ENCODE data around the gene CDCP2.

Gene CDCP2

DNA sequence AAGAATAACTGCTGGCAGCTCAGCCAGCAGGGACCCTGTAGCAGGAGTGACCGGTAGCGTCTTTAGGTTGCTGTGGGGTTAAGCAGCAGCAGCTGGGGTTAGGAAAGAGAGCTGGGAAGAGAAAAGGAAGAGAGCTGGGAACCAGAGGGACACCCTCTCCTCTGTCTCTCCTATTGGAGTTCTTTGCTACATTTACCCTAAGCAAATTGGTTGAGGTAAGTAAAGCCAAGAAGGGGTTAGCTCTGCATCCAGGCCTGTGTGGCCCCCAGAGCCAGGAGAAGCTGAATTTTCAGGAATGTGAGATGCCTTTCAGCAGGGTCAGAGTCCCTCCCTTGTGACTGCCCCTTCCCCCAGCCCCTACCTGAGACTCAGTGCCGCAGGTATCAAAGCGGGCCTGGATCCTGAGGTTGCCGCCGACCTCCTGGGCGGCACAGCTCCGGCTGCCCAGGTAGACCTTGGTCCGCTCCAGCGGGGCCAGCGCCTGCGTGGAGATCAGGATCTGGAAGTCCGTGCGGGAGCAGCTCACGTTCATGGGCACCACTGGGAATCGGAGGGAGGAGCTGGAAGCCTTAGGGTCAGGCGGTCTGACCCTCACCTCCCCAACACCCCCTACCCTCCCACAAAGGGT is 16.4 kb downstream of the CDCP2 start:
- DNase-seq = no peak

DNA sequence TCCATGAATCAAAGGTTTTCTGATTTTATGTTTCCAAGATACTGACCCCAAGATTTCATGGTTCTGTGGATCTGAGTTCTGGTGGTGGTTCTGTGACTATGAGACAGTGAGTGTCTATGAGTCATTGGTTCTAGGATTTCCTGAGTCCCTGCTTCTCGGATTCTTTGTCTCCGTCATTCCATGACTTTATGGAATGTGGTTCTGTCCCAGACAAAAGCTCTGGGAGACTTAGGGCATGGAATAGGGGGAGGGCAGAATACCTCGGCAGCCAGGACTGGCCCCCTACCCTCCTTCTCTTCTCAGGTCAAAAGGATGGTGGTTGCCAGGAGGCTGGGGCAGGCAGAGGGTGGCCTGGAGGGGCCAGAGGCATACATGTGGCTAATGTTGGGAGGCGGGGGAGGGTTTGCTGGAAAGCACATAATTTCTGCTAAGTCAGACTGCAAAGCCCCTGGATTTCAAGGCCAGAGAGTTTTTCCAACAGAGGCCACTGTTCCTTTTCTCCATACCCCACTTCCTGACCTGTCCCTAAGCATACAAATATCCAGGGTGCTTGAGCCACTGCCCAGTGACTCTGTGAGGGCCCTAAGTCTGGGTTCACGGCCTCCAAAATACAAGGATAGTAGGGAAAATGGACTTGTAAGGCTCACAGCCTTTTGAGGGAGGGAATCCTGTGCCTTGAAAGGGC is 17.2 kb downstream of the CDCP2 start:
- DNase-seq = no peak

DNA sequence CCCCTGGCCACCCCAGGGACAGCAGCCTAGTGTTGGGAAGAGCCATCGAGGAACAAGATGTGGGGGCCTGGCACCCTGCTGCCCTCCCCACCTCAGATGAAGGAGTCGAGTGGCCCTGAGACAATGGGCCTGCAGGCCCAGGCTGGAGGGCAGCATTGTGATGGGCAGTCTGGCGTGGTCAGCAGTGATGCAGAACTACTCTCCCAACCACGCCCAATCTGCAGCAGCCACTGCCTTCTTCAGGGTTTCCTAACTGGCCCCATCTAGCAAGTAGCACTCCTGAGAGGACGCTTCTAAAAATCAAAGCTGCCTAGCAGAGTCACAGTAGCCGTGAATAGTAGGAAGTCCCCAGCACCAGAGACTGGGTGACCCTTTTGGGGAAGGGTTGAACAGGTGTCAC is 18.5 kb downstream of the CDCP2 start:
- DNase-seq = no peak

DNA sequence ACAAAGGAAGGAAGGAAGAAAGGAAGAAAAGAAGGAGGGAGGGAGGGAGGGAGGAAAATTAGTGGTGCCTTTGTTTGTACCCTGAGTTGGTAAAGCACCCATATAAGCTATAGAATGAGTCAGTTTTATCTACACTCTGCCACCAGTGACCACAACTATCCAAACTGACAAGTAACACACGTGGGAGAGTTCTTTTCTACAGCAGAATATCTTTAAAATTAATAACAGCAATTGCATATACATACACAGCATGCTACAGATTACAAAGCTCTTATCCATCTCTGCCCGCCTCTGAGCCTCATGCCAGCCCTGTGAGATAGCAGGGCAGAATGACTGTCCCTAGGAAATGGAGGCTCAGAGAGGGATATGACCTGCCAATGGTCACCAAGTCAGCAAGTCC is 20.3 kb downstream of the CDCP2 start:
- DNase-seq = no peak

DNA sequence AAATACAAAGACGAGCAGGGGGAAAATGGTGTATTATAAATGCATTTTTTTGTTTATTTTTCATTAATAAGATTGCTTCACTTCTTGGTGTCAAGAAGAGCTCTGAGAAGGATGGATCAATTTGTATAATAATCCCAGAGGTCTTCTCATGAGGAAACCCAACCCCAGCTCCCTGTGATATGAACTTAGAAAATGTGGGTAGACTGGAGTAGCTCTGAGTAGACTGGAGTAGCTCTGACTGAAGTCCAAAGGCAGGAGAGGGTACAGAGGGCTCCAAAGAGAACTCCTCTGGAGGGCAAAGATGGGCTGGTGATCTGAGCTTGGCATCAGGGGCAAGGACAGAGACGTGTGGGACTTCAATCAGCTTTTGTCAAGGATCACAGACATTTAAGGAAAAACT is 21.4 kb downstream of the CDCP2 start:
- no peak for DNase-seq

DNA sequence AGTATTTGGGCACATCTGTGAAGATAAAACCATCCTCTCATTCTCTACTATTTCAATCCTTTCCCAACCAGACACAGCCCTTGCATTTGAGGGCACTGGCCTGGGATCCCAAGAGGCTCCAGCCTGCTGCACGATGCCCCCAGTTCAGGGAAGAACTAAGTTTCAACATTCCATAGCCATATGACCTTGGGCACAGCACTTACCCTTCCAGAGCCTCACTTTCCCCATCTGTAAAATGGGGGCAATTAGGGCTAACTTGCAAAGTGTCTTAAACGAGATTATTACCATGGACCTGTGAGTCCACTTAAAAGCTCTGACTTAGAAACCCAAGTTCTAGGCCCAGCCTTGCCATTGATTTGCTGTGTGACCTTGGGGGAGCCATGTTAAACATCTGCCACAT is 22.9 kb downstream of the CDCP2 start:
- no peak for DNase-seq

DNA sequence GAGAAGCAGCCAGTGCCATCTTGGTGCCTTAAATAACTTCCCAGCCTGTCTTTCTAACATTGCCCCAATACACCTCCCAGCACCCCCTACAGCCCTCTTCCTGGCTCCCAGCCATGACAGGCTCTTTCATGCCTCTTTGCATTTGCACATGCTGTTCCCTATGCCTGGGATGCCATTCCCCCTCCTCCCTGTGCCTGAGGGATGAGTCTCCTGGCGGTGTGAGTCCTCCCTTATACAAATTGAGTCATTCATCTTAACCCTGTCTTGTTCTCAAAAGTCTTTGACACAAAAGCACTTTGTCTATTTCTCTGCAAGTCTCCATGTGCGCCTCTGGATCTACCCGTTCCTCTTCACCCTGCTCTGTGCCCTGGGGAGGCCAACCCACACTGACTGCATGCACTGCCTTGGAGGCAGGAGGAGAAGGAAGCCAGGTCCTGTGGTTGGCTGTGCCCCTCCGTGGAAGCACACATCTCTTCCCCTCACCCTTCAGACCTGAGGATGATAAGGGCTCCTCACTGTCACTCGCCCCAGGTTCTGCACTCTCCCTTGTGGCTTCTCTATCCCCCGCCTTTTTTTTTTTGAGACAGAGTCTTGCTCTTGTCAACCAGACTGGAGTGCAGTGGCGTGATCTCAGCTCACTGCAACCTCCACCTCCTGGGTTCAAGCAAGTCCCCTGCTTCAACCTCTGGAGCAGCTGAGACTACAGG is 25.1 kb downstream of the CDCP2 start:
- DNase-seq = no peak

DNA sequence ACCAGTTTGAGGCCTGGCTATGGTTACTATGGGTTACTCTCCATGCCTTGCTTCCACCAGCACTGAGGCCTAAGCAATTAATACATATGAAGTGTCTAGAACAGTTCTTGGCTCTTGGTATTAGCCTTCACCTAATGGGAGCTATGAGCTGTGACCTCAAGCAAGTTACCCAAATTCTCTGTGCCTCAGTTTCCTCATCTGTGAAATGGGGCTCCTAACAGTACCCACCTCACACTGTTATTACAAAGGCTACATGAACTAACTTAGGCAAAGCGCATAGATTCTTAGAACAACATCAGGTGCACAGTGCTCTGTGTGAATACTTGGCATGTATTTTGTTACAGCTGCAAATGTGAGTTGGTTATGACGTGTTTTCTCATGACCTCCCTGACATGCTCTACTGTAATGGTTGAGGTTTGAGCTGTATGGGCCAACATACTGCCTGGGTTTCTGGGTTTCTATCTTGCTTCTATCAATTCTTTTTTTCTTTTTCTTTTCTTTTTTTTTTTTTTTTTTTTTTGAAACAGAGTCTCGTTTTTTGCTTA is 26.5 kb downstream of the CDCP2 start:
- DNase-seq = no peak

DNA sequence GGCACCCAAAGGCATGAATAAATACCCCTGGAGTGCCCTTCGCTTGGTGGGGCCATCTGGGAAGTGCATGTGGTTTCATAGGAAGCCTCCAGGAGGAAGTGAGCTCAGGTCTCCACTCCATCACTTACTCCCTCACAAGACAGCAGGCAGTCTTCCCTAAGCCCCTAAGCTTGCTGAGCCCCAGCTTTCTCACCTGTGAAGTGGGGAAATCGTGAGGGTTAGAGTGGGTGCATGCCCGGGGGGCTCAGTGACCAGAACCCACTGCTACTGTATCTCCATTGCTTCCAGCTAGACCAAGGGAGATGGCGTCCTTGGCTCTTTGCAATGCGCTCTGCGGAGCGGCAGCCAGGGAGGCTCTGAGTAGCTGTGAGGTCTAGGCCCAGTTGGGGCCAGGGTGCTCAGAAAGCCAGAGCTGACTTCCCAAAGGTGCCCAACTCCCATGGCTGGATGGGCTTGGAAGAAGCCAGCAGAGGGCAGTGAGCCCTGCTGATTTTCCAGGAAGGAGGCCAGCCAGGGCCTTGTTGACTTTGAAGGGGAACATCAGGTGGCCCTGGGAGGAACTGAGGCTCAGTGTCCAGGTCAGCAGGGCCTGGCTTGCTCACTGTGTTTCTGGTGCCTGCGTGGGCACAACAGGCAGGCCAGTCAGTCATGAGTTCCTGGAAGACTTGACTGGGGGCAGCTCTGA is 27.3 kb downstream of the CDCP2 start:
- DNase-seq = no peak

DNA sequence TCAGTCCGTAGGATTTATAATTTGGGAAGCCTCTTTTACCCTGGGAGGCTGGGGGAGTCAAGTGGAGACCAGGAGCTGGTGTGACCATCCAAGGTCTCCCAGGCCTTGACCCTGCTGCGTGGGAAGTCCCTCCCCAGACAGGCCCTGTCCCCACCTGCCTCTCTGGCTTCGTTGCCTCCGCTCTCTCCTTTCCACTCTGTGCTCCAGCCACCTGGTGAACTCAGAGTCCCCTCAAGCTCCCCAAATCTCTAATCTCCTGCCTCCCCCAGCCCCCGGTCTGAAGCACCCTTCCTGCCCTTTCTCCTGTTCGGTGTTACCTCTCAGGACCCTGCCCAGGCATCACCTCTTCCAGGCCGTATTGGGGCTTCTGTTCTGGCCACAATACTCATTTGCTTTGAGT is 27.9 kb downstream of the CDCP2 start:
- no peak for DNase-seq

DNA sequence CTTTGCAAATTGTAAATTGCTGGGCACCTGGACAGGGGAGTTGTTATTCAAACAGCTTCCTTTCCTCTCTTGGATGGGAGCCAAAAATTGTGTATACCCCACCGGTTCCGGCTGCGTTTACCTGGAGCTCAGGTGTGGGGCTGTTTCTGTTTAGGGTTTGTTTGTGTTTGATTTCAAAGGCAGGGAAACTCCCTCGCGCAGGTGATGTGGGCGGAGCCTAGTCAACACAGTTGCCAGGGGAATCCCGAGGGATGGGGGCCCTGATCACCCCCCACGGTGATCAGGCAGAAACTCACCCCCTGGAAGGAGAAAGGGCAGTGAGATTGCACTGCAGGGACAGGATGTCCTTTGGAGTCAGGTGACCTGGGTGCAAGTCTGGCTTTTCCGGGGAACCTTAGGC is 28.3 kb downstream of the CDCP2 start:
- DNase-seq = no peak

DNA sequence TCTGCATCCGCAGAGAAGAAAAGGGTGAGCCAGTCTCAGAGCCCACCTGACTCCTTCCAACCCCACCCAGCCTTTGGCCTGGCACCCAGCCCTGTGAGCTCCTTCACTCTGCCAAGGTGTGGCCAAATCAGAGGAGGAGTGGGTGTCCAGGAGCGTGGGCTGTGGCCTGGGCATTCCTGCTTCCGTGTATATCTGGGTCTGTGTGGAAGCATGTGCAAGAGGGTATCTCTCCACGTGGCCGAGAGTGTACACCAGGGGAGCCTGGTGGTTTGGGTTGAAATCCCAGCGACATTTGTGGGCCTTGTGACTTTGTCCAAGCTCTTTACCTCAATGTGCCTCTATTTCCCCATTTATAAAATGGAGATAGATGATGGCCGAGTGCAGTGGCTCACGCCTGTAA is 29.8 kb downstream of the CDCP2 start:
- DNase-seq = no peak

DNA sequence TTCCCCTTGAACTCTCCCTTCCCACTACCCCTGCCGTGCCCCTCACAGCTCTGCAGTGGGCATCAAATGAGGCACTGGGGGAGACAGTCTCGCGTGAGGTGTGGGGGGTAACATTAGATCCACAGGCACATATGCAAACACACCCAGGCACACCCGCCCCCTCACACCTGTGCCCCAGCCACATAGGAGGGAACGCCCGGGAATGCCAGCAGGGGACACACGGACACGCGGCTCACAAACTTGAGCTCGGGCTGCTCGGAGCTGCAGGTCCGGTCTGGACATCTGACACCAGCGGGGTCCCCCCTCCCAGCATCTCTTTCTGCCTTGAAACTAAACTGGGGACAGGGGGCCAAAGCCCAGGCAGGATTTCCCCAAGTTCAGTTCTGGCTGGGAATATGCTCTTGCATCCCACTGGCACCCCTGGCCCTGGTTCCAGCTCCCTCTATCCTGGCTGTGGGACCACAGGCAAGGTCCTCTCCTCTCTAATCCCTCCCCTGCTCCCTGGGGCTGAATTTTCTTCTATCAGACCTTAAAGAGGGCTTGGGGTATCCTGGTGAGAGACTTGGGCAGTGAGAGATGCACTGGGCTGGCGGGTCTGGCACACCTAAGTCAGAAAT is 30.6 kb downstream of the CDCP2 start:
- DNase-seq = no peak

DNA sequence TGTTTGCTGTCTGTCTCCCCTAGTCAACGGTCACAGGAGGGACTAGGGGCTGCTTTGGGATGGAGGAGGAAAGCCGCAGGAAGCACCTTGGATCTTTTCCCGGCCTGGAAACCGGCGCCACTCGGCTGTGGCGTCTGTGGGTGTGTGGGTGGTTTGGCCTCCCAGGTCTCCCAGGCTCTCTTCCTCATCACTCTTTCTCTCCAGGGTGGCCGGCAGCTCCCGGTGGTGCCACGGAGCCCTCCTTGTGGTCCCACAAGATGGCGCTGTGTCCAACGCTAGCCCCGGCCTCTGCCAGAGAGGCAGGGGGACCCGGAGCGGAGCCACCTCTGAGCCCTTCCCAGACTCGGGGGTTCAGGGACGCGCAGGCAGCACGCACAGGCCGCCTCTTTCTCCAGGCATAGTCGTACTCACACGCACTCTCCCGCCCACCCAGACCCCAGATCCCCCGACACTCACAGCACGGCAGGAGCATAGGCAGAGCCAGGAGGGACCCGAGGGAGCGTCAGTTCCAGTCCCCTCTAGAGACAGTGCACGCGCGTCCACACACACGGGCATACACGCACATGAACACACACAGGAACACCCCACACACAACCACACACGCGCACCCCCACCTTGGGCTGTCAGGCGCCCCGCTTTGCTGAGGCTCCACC is 31.2 kb downstream of the CDCP2 start:
- DNase-seq = peak; percentile 40

DNA sequence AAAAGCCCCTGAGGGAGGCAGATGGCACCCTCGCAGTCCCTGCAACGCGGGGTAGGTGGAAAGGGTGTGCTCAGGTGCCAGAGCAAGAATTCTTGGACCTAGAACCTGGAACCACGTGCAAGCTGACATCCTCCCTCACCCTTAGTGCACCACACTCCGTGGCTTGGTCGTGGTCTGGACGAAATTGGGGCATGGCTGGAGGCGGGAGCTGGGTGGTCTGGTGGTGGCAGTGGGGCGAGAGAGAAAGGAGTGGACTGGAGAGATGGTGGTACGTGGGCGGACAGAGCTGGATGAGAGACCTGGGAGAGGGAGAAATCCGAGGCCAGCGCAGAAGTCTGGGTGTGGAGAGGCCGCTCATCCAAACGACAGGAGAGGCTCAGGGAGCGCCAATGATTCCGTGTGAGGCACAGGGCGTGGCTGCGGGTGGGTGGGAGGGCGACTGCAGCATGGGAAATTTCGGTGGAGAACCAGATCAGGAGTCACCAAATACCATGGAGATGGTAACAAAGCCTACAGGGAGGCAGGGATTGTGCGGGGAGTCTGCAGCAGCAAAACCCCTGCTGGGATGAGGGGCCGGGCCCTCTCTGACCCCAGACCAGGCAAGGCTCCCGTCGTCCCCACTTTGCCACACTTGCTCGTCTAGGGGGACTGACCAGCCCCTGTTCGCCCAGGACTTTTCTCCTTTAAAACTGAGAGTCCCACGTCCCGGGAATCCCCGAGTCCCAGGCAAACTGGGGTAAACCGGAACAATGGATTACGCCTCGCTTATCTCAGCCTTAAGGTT is 31.9 kb downstream of the CDCP2 start:
- DNase-seq = no peak

DNA sequence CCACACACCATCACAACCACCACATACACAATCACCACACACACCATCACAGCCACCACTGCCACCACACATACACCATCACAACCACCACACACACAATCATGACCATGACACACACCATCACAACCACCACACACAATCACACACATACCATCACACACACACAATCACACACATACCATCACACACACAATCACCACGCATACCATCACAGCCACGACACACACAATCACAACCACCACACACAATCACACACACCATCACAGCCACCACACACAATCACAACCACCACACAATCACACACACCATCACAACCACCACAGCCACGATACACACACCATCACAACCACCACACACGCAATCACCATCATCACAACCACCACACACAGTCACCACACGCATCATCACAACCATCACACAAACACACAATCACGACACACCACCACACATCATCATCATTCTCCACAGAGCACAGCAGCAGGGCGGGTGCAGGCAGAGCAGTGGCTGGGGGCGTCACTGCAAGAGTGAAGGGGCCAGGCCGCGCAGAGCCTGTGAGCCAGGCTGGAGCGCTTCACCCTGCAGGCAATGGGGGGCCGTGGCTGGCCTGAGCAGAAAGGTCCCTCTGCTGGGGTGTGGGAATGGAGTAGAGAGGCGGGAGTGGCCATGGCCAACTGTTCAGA is 32.6 kb downstream of the CDCP2 start:
- no peak for DNase-seq

DNA sequence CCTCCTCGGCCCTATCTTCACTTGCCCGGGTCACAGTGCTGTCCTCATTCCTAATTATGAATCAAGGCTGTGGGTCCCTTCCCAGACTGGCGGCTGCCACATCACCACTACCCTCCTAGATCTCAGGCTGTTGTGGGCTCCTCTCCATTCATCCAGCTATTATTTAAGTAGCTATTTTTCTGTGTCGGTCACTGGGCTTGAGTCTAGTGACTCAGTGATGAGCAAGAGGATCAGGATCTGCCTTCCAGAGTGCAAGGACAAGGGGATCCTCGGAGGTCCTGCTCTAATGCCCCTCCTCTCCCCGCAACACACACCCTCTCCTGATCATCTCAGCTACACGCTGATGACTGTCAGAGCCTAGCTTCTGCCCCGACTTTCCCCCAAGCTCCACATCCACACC is 34.1 kb downstream of the CDCP2 start:
- DNase-seq = no peak

DNA sequence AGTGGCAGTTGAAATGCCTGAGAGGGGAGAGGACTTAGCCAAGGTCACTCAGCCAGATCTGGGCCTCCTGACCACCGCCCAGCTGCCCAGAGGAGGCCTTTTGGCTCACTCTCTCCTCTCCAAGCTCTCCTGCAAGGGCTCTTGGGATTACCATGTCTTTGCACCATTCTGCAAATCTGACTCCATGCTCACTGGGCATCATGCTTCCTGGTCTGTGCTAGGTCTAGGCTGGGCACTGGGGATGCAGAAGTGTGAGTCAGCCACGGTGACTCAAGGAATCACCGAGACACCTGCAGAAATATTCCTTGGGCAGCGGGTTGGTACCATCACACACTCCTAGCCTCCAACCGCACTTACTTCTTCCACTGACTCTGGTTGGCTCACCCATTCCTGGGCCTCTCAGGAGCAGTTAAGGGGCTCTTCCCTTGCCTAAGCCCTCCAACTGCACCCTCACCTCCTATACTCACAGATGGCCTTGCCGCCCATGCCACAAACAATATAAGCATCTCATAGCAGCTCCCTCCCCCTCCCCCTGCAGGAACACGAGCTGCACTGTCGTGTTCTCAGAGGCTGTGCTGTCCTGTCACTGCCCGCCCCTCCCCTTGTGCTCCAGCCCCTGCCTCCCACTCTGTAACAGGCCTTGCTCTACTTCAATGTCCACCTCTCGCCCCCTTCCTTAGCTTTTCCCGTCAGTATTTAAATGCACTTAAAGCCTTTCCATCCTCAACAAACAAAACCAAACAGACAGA is 34.8 kb downstream of the CDCP2 start:
- DNase-seq = no peak

DNA sequence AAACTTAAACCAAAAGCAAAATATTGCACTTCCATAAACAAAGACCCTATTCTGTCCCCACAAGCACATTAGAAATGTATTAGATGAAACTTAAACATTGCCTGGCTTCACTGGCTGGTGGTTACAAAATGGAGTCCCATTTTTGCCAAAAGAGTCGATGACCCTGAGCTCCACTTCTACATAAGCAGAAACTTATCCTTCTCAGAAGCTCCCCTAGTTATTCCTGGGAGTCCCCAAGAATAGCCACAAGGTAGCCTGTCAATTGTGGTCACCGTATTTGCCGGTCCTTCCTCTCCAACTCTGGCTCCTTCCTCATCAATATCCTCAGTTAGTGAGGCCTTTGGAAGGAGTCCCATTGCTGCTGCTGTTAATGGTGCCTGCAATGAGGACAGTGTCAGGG is 37.3 kb downstream of the CDCP2 start:
- no peak for DNase-seq

DNA sequence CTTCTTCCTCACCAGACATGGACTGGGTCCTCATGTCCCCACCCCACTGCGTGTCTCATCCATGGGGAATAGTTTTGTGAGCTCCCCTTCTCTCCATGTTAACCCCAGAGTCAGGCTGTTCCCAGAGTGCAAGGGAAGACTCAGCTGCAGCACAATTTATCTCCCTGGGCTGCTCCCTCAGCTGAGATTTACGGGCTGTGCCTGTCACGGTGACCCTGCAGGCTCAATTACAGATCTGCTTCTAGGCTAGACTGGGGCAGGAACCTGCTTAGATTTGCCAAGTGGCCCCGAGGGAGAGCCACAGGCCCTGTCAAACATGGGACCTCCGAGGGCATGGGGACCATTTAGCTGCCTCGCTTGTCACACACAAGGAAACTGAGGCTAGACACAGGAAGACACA is 37.8 kb downstream of the CDCP2 start:
- no peak for DNase-seq
